Caco-2 (cell line): ENCODE results near the gene ABCA7. TPM values are rescaled to one million over a fixed set of nuclear protein-coding genes. Genes with fewer than 3 reads are reported as not detected.

Experiments used
- BruUV-seq: library from RNA; stranded (reverse); fragments of 400-500 nt; replicated peaks from 2 replicates; lab custom pipeline; 2021; lab: Mats Ljungman, UMichigan
- CTCF ChIA-PET: fragments of 300-600 bp; sonication (Branson Sonifier 250); formaldehyde crosslinking; loops from one replicate; lab custom pipeline; 2022; ENCODE audit warnings: antibody characterized with exemption; lab: Charles Lee
- POLR2A ChIA-PET: fragments of 300-600 bp; sonication (Branson Sonifier 250); formaldehyde crosslinking; loops from one replicate; lab custom pipeline; 2022; ENCODE audit warnings: antibody characterized with exemption; lab: Charles Lee
- DNase-seq, 2 experiments: peaks; one replicate each; pipeline versions ENCODE4 v3.0.0 to v3.0.0-alpha.2; 2020 to 2022
- H3K27me3 ChIP-seq: replicated peaks from 2 replicates; pipeline ENCODE4 v1.6.0; 2011; ENCODE audit warnings: low read length; ENCODE audit not compliant: control insufficient read depth, insufficient read depth
- H3K36me3 ChIP-seq: 2 replicates; pipeline ENCODE4 v1.5.1; 2011; ENCODE audit warnings: low read length; ENCODE audit not compliant: control insufficient read depth, insufficient read depth
- H3K4me1 ChIP-seq: fragments of 250-450 bp; sonication (Bioruptor Pico); 2 replicates; pipeline ENCODE4 v1.5.1; 2020; ENCODE audit warnings: mild to moderate bottlenecking
- H3K4me3 ChIP-seq: 2 replicates; pipeline ENCODE4 v1.5.1; 2011; ENCODE audit warnings: low read depth, mild to moderate bottlenecking, control low read depth, low read length
- H3K9me3 ChIP-seq: fragments of 250-450 bp; sonication (Bioruptor Pico); 2 replicates; pipeline ENCODE4 v1.5.1; 2020; ENCODE audit warnings: mild to moderate bottlenecking, moderate library complexity
- H3K27ac Mint-ChIP-seq: one replicate; pipeline ENCODE4 v1.8.0; 2022; ENCODE audit warnings: mixed read lengths; ENCODE audit not compliant: unreplicated experiment
- H3K27me3 Mint-ChIP-seq: one replicate; pipeline ENCODE4 v1.8.0; 2022; ENCODE audit warnings: mixed read lengths; ENCODE audit not compliant: insufficient read depth, unreplicated experiment
- H3K36me3 Mint-ChIP-seq: one replicate; pipeline ENCODE4 v1.8.0; 2022; ENCODE audit warnings: mild to moderate bottlenecking, mixed read lengths; ENCODE audit not compliant: insufficient read depth, unreplicated experiment
- H3K4me1 Mint-ChIP-seq: one replicate; pipeline ENCODE4 v1.8.0; 2022; ENCODE audit warnings: low read depth, mixed read lengths; ENCODE audit not compliant: unreplicated experiment
- H3K4me3 Mint-ChIP-seq: one replicate; pipeline ENCODE4 v1.8.0; 2022; ENCODE audit warnings: mild to moderate bottlenecking, moderate library complexity, mixed read lengths; ENCODE audit not compliant: unreplicated experiment
- H3K9me3 Mint-ChIP-seq: one replicate; pipeline ENCODE4 v1.8.0; 2022; ENCODE audit warnings: mixed read lengths; ENCODE audit not compliant: unreplicated experiment
- CTCF ChIP-seq, 2 experiments: fragments of 200-600 bp in 1 of 2; IDR thresholded peaks; 1 replicate in 1 of 2; 2 replicates in 1 of 2; pipeline versions ENCODE4 v1.5.1 to v1.8.0; 2011 to 2022; ENCODE audit warnings: antibody characterized with exemption in 1 of 2, control low read depth in 1 of 2, inconsistent platforms in 1 of 2, low read depth in 1 of 2, low read length in 1 of 2, mild to moderate bottlenecking in 1 of 2, moderate library complexity in 1 of 2; ENCODE audit not compliant: insufficient read depth in 1 of 2, severe bottlenecking in 1 of 2, unreplicated experiment in 1 of 2
- intact Hi-C: fragments of 100-400 bp; cut with micrococcal nuclease; formaldehyde crosslinking; loops from one replicate; pipeline ENCODE4 v1.10.0; 2022; ENCODE audit not compliant: unreplicated experiment
- total RNA-seq: library from RNA; stranded (reverse); gene quantifications from 2 replicates; pipeline ENCODE4 v1.2.3, GENCODE V29; 2022

Gene ABCA7
- total RNA-seq, 1 experiment from 2014 or later: 45.9 TPM

- H3K4me3 ChIP-seq: no peak overlapping the region
- H3K9me3 ChIP-seq: no peaks in the 10 kb centered on the region
- peaks cover 6% of the 10 kb centered on the region for H3K4me1 ChIP-seq
- H3K36me3 ChIP-seq: peaks cover 1% of the 10 kb centered on the region
- no peak for TF ChIP-seq CTCF (IDR thresholded peaks at IDR 0.05; ENCODE audit: insufficient read depth in 1 of 2, low read depth in 1 of 2, low read length in 1 of 2, severe bottlenecking in 1 of 2, unreplicated experiment in 1 of 2)
- no TSS peak for BruUV-seq
- ChIA-PET CTCF (no interaction called here), POLR2A (no interaction called here)
- no peaks in the 10 kb centered on the region for H3K27me3 Mint-ChIP-seq
- no peak for DNase-seq
- H3K4me3 Mint-ChIP-seq: no peak overlapping the region
- no peaks in the 10 kb centered on the region for H3K27me3 ChIP-seq
- H3K9me3 Mint-ChIP-seq: no peaks in the 10 kb centered on the region
- H3K4me1 Mint-ChIP-seq: no peaks in the 10 kb centered on the region
- peaks cover 64% of the 10 kb centered on the region for H3K36me3 Mint-ChIP-seq
- H3K27ac Mint-ChIP-seq: no peak overlapping the region
- intact Hi-C loops: loop anchor here (10.0 kb wide), 1 partner anchor 83 kb away; the partner anchor contains the start of genes CNN2, RNU6-2 and TMEM259
Measured at GRCh38 chr19:1107661-1108261, 67.9 kb downstream of the ABCA7 start.

DNA sequence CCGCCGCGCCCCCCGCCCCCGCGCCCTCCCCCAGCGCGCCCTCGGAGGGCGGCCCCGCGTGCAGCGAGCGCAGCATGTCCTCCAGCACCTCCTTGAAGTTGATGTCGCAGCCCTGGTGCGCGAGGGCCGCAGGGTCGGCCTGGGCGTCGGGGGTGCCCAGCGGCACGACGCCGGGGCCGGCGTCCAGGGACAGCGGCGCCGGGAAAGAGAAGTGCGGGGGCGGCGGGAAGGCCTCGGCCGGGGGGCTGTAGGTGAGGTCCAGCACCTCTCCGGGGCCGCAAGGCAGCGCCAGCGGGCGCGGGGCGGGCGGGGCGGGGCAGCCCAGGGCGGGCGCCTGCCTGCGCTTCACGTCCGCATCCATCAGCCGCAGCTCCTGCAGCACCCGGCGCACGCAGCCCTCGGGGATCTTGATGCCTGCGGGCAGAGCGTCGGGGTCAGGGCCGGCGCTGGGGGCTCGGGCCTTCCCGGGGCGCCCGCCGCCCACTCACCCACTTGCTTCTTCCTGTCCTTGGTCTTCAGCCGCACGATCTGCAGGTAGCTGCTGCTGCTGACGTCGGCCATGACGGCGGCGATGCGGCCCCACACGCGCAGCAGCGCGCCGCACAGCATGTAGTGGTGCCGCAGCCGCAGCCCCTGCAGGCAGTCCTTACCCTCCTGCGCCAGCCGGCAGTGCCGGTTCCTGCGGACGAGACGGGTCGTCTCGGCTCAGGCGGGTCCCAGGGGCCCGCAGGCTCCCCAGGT, 68.6 kb downstream of the ABCA7 start:
- Mint-ChIP-seq H3K4me1 (no peaks in the 10 kb centered on the region), H3K9me3 (no peaks in the 10 kb centered on the region), H3K27ac (no peak overlapping the region), H3K4me3 (no peak overlapping the region), H3K36me3 (peaks cover 67% of the 10 kb centered on the region), H3K27me3 (no peaks in the 10 kb centered on the region)
- intact Hi-C loops: loop anchor here (10.0 kb wide), 1 partner anchor 84 kb away; the partner anchor contains the start of genes CNN2, RNU6-2 and TMEM259
- Histone ChIP-seq H3K36me3 (peaks cover 1% of the 10 kb centered on the region), H3K4me1 (0 out of 2 replicates have a peak, but pooled peaks cover under 1% of the 10 kb centered on the region), H3K4me3 (no peak overlapping the region), H3K9me3 (no peaks in the 10 kb centered on the region), H3K27me3 (no peaks in the 10 kb centered on the region)
- BruUV-seq: no TSS peak
- no peak for DNase-seq
- POLR2A ChIA-PET: no interaction called here
- CTCF ChIA-PET: no interaction called here
- TF ChIP-seq CTCF (IDR thresholded peaks at IDR 0.05; ENCODE audit: insufficient read depth in 1 of 2, low read depth in 1 of 2, low read length in 1 of 2, severe bottlenecking in 1 of 2, unreplicated experiment in 1 of 2): no peak

DNA sequence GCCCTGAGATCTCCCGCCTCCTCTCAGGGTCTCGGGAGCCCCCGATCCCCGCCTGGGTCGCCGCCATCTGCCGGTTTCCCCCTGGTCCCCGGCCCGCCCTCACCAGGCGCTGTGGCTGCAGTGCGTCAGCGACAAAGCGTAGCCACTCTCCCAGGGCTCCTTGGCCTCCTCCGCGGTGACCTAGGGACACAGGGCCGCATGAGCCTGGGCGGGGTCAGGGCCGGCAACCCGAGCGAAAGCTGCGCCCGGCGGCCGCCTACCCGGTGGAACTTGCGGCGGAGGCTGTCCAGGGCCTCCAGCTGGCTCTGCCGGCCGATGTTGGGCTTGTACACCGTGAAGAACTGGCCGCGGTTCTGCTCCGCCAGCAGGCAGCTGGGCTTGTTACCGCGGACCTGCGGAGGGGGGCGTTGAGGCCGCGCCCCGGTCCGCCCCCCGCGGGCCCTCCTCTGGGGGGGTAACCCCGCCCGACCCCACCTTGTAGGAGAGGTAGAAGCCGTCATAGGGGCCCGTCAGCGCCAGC, 69.2 kb downstream of the ABCA7 start:
- no peaks in the 10 kb centered on the region for H3K27me3 Mint-ChIP-seq
- no peak overlapping the region for H3K4me3 ChIP-seq
- peaks cover 5% of the 10 kb centered on the region; the same call in 1 of the 2 replicates for H3K4me1 ChIP-seq
- no TSS peak for BruUV-seq
- no peak for DNase-seq
- peaks cover 1% of the 10 kb centered on the region for H3K36me3 ChIP-seq
- no peaks in the 10 kb centered on the region for H3K27me3 ChIP-seq
- no peak overlapping the region for H3K27ac Mint-ChIP-seq
- no peaks in the 10 kb centered on the region for H3K4me1 Mint-ChIP-seq
- TF ChIP-seq CTCF (IDR thresholded peaks at IDR 0.05; ENCODE audit: insufficient read depth in 1 of 2, low read depth in 1 of 2, low read length in 1 of 2, severe bottlenecking in 1 of 2, unreplicated experiment in 1 of 2): no peak
- CTCF ChIA-PET: no interaction called here
- no peaks in the 10 kb centered on the region for H3K9me3 Mint-ChIP-seq
- POLR2A ChIA-PET: no interaction called here
- no peaks in the 10 kb centered on the region for H3K9me3 ChIP-seq
- intact Hi-C loops: loop anchor here (10.0 kb wide), 1 partner anchor 84 kb away; the partner anchor contains the start of genes CNN2, RNU6-2 and TMEM259
- peaks cover 65% of the 10 kb centered on the region for H3K36me3 Mint-ChIP-seq
- no peak overlapping the region for H3K4me3 Mint-ChIP-seq
